ENCODE data around the gene IL22RA2.

Gene IL22RA2

GRCh38 chr6:137167702-137168377 is 5.6 kb downstream of the IL22RA2 start:
- DNase-seq (ENCODE audit: low read depth in 2 of 2), result no peak

- no peak for DNase-seq (ENCODE audit: low read depth in 2 of 2)
These were observed 7.0 kb downstream of the IL22RA2 start for GRCh38 chr6:137166247-137167098.

DNA sequence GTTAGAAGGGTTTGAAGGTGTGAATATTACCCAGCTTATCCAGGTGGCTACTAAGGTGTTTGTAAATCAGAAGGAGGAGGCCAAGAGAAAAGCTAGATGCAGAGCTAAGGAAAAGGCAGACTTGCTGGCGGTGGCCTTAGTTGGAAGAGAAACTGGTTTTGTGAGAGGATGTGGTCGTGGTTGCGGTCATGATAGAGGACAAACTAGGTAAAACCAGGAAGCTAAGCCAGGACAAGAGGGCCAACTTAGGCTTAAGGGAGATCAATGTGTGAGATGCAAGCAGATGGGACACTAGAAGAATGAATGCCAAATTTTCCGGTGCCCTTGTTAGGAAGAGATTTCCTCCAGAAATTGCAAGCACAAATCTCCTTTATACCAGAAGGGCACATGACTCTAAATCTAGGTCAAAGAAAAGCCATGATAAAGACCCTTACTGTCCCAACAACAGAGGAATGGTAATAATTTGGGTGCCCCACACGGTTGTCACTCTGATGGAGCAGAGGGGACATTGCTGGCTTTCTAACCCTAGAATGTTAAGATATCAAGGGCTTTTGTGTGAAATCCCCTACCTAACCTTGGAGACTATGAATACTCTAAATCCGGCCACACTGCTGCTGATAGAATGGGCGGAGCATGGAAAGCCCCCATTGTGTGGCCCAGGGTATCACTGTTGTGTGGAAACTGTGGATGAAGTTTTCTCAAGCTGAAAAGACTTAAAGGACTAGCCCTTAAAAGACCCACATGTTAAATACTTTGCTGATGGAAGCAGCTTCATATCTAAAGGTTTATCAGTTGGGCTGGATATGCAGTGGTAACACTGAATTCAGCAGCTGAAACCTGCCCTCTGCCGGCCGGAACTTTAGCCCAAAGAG is 7.8 kb downstream of the IL22RA2 start:
- no peak for DNase-seq (ENCODE audit: low read depth in 2 of 2)

DNA sequence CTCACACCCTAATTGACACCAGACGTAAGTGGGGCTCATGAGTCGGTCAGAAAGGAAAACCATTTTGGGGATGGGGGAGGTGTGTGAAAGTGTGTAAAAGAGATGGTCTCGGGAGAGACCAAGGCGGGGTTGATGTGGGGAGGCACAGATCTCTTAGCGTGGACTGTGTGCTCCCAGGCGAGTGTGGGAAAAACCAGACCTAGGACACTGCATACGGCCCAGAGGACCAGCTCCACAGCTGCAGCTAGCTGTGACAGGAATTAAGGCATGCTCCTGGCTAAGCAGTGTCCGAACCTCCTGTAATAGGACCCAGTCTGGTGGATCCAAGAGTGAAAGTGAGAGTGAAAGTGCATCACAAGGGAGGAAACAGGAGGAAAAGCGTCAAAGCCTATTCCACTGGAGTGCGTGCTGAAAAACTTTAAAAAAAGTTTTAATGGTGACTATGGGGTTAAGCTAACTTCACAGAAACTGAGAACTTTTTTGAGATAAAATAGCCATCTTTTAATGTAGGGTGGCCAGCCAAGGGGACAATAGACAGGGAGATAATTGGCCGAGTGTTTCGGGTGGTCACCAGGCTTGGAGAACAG is 9.6 kb downstream of the IL22RA2 start:
- no peak for DNase-seq (ENCODE audit: low read depth in 2 of 2)

GRCh38 chr6:137162692-137163306 is 10.6 kb downstream of the IL22RA2 start:
- DNase-seq (ENCODE audit: low read depth in 2 of 2), result no peak

DNA sequence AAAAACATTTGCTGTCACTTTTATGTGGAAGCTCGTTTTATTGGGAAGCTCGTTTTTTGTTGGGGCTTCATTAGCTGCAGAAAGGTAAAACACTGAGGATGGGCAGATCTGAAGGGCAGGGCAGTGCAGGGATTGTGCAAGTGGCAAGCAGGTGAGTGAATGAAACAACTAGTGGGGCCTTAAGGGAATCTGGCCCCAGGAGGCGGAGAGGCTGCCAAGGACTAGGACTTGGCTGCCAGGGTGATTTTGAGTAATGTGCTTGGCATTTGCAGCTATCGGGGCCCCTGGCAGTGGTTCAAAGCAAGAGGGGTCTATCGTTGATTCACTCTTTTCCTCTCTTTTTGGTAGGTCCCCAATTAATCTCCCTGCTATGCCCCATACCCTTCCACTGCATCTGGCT is 11.5 kb downstream of the IL22RA2 start:
- DNase-seq (ENCODE audit: low read depth in 2 of 2), result no peak

- no peak for DNase-seq (ENCODE audit: low read depth in 2 of 2)
These were observed 12.7 kb downstream of the IL22RA2 start for GRCh38 chr6:137160763-137161162.

DNA sequence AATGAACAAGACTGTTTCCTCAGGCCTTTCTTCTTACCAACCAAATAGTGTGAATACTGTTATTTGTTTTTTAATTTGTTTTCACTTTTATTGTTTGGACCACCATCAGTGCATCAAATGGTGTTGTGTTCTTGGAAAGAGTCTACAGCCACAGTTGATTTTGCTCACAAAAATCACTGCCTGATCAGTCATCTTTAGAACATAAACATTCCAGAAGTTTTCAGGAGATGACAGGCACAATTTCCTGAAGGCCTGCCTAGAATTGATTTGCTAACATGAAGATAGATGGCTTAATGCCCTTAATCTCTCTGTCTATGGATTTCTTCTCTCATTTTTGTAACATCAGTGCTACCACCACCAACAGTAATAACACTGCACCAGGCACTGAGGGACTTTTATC is 13.5 kb downstream of the IL22RA2 start:
- DNase-seq (ENCODE audit: low read depth in 2 of 2), result no peak

DNA sequence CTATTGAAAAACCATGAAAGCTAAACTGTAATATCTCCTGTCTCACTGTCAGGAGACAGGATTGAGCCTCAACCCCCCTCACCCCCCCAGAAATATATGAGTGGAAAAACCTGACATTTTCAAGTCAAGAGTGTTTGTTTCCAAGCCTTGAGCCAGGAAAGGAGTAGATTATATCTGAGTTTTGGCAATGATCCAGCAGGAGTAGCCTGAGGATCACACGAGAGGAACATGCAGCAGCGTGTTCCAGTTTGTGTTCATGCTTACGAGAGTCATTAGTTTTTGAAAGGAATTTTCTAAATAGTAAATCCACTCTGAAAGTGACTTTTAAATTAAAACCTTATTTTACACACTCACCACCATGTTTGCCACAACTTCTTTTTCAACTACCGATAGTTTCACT is 15.8 kb downstream of the IL22RA2 start:
- no peak for DNase-seq (ENCODE audit: low read depth in 2 of 2)

DNA sequence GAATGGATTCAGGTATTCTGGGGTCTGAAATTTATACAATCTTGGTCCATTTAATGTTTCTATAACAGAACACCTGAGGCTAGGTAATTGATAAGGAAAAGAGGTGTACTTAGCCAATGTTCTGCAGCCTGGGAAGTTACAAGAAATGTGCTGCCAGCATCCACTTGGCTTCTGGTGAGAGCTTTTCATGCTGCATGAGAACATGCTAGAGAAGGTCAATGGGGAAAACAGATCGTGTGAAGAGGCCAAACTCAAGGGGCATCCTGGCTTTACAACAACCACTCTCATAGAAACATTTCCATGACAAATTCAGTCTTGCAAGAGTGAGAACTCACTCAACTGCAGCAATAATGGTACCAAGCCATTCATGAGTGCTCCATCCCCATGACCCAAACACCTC is 16.8 kb downstream of the IL22RA2 start:
- DNase-seq (ENCODE audit: low read depth in 2 of 2), result no peak

DNA sequence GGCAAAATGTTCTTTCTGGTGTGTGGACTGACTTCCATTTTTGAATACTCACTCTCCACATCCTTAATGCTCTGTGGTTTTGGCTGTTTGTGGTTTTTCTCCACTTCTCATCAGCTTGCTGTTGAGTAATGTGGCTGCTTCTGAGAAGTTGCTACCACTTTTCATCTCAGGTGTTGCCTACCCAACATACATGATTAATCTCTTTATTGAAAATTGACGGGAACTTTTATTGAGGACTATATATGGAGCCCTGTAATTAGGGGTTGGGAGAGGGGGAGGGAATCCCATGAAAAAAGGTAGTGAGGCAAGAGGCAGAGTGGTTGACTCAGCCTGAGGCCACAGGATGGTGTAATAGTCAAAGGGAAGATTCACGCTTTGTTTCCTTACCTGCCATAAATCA is 17.6 kb downstream of the IL22RA2 start:
- DNase-seq (ENCODE audit: low read depth in 2 of 2), result peak in 1 of 2 donors; percentile 21

DNA sequence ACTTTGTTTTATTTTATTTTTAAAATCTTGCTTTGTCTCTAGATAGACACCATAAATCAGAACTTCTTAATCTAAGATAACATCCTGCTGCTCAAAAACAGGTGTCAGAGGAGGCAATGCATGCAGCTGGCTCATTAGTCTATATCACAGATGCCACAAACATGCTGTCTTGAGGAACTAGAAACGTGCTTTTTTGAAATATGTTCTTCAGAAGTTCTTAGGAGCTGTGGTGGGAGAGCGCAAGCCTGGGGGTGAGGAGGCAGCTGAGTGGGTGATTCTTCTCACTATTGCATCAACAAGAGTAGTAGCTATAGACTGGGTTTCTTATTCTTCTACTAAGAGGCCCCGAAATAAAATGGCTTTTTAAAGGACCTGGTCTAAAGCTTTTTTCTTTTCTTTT is 23.4 kb downstream of the IL22RA2 start:
- DNase-seq (ENCODE audit: low read depth in 2 of 2), result no peak

GRCh38 chr6:137149035-137149393 is 24.4 kb downstream of the IL22RA2 start:
- no peak for DNase-seq (ENCODE audit: low read depth in 2 of 2)

GRCh38 chr6:137148306-137149034 is 25.0 kb downstream of the IL22RA2 start:
- no peak for DNase-seq (ENCODE audit: low read depth in 2 of 2)

- DNase-seq (ENCODE audit: low read depth in 2 of 2), result no peak
These were observed 26.2 kb downstream of the IL22RA2 start for GRCh38 chr6:137147195-137147594.

- DNase-seq (ENCODE audit: low read depth in 2 of 2), result no peak
These were observed 27.2 kb downstream of the IL22RA2 start for GRCh38 chr6:137146206-137146605.

DNA sequence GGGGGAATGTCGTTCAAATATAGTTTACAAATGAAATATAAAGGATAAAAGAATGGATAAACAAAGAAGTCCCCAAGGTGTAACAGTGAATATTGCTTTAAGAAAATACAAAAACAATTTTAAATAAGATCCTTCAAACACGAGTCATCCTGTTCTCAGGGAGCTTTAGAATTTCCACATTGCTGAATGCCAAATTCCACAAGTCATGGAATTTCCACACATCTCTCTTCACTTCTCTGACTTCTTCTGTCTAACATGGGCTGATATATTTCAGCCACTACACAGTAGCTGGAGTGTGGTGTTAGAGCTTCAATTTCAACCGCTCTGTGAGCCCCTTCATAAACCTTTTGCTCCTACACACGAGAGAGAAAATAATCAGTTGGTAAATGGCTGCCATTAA is 28.0 kb downstream of the IL22RA2 start:
- no peak for DNase-seq (ENCODE audit: low read depth in 2 of 2)

DNA sequence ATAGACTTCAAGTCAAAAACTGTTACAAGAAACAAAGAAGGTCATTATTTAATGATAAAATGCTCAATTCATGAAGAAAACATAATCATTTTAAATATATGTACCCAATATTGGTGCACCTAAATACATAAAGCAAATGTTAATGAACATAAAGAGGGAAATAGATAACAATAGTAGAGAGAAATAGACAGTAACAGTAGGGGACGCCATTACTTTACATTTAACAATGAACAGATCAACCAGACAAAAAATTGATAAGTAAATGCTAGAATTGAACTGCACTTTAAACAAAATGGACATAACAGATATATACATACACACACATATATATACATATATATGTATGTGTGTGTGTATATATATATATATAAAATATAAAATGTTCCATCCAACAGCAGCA is 37.4 kb downstream of the IL22RA2 start:
- DNase-seq (ENCODE audit: low read depth in 2 of 2), result no peak

- DNase-seq (ENCODE audit: low read depth in 2 of 2), result no peak
These were observed 39.0 kb downstream of the IL22RA2 start for GRCh38 chr6:137134483-137134882.

DNA sequence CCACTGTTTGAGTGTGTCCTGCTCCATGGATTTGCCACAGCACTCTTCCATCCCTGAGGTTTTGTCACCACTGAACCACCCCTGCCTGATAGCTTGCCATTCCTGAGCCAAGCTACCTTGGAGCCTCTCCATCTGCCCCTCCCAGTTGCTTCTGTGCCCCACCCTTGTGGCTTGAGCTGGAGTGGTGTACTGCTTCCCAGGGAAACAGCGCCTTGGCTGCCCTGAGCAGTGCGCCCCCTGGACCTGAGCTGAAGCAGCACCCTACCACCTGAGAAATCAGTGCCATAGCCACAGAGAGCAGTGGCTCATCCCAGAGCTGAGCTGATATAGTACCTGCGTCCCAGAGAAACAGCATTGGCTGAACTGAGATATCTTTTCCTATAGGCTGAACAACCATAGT is 40.3 kb downstream of the IL22RA2 start:
- no peak for DNase-seq (ENCODE audit: low read depth in 2 of 2)

All from stimulated activated CD8-positive, alpha-beta memory T cell treated with anti-CD3 and anti-CD28 coated beads, Interleukin-7, amount 100 ng/mL, for 4 hours (primary cell).